KG1 (cell line): ENCODE results near the gene RGS6.

Experiments
- DNase-seq: peaks from one replicate; lab custom pipeline; 2025; lab: John Stamatoyannopoulos, UW

The RGS6 gene

GRCh38 chr14:72014486-72014885 lies 82.3 kb downstream of the RGS6 start:
- DNase-seq = no peak

GRCh38 chr14:72017290-72017689 lies 85.1 kb downstream of the RGS6 start:
- DNase-seq = no peak

GRCh38 chr14:72023128-72024042 lies 91.2 kb downstream of the RGS6 start:
- no peak for DNase-seq

- DNase-seq = peak; percentile 38
These were observed 91.8 kb downstream of the RGS6 start for GRCh38 chr14:72024043-72024407.

- no peak for DNase-seq
These were observed 92.3 kb downstream of the RGS6 start for GRCh38 chr14:72024504-72024903.

GRCh38 chr14:72026536-72026935 lies 94.3 kb downstream of the RGS6 start:
- no peak for DNase-seq

- no peak for DNase-seq
These were observed 94.8 kb downstream of the RGS6 start for GRCh38 chr14:72027061-72027460.

- no peak for DNase-seq
These were observed 101.1 kb downstream of the RGS6 start for GRCh38 chr14:72033365-72033764.

- no peak for DNase-seq
These were observed 108.3 kb downstream of the RGS6 start for GRCh38 chr14:72040528-72040927.

GRCh38 chr14:72045271-72045670 lies 113.0 kb downstream of the RGS6 start:
- no peak for DNase-seq

GRCh38 chr14:72045885-72046284 lies 113.7 kb downstream of the RGS6 start:
- no peak for DNase-seq

GRCh38 chr14:72049462-72049861 lies 117.2 kb downstream of the RGS6 start:
- no peak for DNase-seq

GRCh38 chr14:72052356-72052755 lies 120.1 kb downstream of the RGS6 start:
- DNase-seq = no peak

- no peak for DNase-seq
These were observed 121.4 kb downstream of the RGS6 start for GRCh38 chr14:72053651-72054050.

- DNase-seq = peak; percentile 7
These were observed 122.7 kb downstream of the RGS6 start for GRCh38 chr14:72054911-72055310.

GRCh38 chr14:72057701-72058285 lies 125.6 kb downstream of the RGS6 start:
- DNase-seq = no peak

- no peak for DNase-seq
These were observed 128.2 kb downstream of the RGS6 start for GRCh38 chr14:72060460-72060859.

- DNase-seq = no peak
These were observed 128.7 kb downstream of the RGS6 start for GRCh38 chr14:72060917-72061316.

GRCh38 chr14:72061718-72062117 lies 129.5 kb downstream of the RGS6 start:
- no peak for DNase-seq

- no peak for DNase-seq
These were observed 131.6 kb downstream of the RGS6 start for GRCh38 chr14:72063761-72064282.

GRCh38 chr14:72064501-72064900 lies 132.3 kb downstream of the RGS6 start:
- no peak for DNase-seq

GRCh38 chr14:72070458-72070857 lies 138.2 kb downstream of the RGS6 start:
- no peak for DNase-seq

- DNase-seq = no peak
These were observed 143.6 kb downstream of the RGS6 start for GRCh38 chr14:72075649-72076334.
